ENCODE data around the gene S100A4. TPM values are rescaled to one million over a fixed set of nuclear protein-coding genes. Genes with fewer than 3 reads are reported as not detected.

The S100A4 gene
- total RNA-seq: 108 and 141 TPM in 2 replicates

GRCh38 chr1:153545067-153546055 is at the start of gene S100A4:
Gene S100A4, minus strand, starts transcription at chr1:153545806. Its CDS starts 1,012 bp downstream, at chr1:153544794.

DNA sequence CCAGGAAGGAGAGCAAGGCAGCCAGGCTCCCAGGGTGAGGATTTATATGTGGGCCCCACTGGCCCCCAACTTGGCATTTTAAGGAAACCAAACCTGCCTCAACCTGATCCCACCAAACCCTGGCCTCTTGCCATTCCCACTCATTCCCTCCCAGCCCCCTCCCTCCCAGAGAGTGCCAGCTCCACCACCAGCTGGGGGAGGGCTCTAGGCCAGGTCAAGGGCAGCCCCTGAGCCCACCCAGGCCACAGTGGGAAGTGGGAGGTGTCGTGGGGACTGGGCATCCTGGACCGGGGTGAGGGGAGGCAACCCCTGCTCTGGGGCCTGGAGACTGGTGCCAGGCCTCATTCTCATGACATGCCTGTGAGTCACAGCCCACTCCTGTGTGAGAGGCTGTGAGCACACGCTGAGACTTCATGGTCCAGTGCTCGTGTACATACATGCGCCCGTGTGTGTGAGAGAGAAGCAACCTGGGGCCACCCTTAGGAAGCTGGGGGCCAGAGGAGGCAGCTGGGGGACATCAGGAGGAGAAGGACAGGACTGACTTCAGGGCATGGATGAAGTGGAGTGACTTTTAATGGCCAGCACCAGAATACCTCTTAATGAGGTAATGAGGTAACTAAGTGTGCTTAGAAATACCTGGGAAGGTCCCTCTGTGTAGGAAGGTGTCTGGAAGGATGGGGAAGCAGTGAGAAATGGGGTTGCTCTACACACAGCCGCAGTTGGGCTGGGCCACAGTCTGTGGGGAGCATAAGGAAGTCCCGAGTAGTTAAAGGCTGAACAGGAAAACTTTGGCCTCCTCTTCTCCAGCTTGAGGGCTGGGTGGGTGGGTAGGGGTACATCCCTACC is 20.1 kb upstream of the S100A4 start, which contains the start of gene S100A2:
TSS of gene S100A2 (minus strand) at position 316 of the 846 bp plus-strand sequence. CDS start 1,967 bp downstream, outside the sequence.

GRCh38 chr1:153548722-153549688 is 3.4 kb upstream of the S100A4 start, which contains the start of gene S100A3:
Gene S100A3, minus strand, starts transcription at chr1:153549258. Its CDS starts 773 bp downstream, at chr1:153548485.

GRCh38 chr1:153540394-153541361 is 4.9 kb downstream of the S100A4 start, which contains the start of gene S100A5:
Gene S100A5, minus strand, starts transcription at chr1:153540934. Its CDS starts 743 bp downstream, at chr1:153540191.

DNA sequence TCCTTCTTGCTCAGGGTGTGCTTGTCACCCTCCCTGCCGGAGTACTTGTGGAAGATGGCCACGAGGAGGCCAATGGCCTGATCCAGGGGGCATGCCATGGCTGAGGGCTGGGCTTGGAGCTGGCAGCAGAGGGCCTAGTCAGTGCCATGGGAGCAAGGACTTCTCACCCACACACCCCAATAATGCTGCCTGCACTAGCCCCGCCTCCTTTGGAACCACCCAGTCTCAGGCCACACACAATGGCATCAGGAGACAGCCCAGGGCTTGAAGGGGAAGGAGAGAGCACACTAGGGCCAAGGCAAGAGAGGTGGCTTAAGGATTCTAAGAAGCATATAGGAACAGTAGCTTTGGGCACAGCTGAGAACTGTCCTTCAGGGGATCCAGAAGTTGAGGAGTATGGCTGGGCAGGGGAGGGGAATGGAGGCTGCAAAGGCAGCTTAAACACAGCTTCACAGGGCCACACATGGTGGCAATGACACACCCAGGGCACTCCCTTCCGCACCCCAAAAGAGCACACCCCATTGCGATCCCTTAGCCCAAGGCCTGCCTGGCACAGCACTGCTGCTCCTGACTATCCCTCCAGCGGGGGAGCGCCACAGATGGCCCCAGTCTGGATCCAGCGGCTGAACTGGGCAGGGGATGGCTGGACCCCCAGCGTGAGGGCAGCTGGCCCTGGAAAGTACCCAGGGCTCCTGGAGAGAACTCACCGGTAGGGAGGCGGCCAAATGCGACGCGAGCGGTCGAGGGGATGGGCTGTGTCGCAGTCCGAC is 10.2 kb downstream of the S100A4 start, which contains the start of gene S100A6:
TSS of gene S100A6 (minus strand) at position 750 of the 770 bp plus-strand sequence. CDS start at position 98, 652 bp downstream.

Other genes with a start within 250 kb of the S100A4 start
- gene PGLYRP3, start 232.9 kb downstream of the S100A4 start, total RNA-seq: not detected in 2 replicates
- not detected in 2 replicates for gene PGLYRP4, start 197.0 kb downstream of the S100A4 start, total RNA-seq
- not detected in 2 replicates for gene S100A9, start 188.0 kb downstream of the S100A4 start, total RNA-seq
- not detected in 2 replicates for gene S100A12, start 170.2 kb downstream of the S100A4 start, total RNA-seq
- gene S100A8, start 154.7 kb downstream of the S100A4 start, total RNA-seq: not detected in 2 replicates
- gene S100A7A, start 129.3 kb downstream of the S100A4 start, total RNA-seq: not detected in 2 replicates
- not detected in 2 replicates for gene S100A7, start 85.2 kb downstream of the S100A4 start, total RNA-seq
- 1,607 and 1,644 TPM in 2 replicates for gene S100A6, start 9.8 kb downstream of the S100A4 start, total RNA-seq
- 1.3 TPM in 1 of 2 replicates, not detected in the other for gene S100A5, start 4.9 kb downstream of the S100A4 start, total RNA-seq
- 11.6 and 12.1 TPM in 2 replicates for gene S100A3, start 3.5 kb upstream of the S100A4 start, total RNA-seq
- 4.5 and 10.8 TPM in 2 replicates for gene S100A2, start 20.0 kb upstream of the S100A4 start, total RNA-seq
- gene S100A16, start 67.3 kb upstream of the S100A4 start, total RNA-seq: 386 and 391 TPM in 2 replicates
- 0.34 TPM in 1 of 2 replicates, not detected in the other for gene S100A14, start 70.5 kb upstream of the S100A4 start, total RNA-seq
- 170 and 175 TPM in 2 replicates for gene S100A13, start 81.7 kb upstream of the S100A4 start, total RNA-seq
- 0.15 TPM in 1 of 2 replicates, not detected in the other for gene S100A1, start 82.6 kb upstream of the S100A4 start, total RNA-seq
- 40.5 and 43.7 TPM in 2 replicates for gene CHTOP, start 88.3 kb upstream of the S100A4 start, total RNA-seq
- gene SNAPIN, start 112.9 kb upstream of the S100A4 start, total RNA-seq: 68.4 and 72.1 TPM in 2 replicates
- gene ILF2, start 125.2 kb upstream of the S100A4 start, total RNA-seq: 271 and 295 TPM in 2 replicates
- gene NPR1, start 132.9 kb upstream of the S100A4 start, total RNA-seq: under 0.01 and 0.15 TPM in 2 replicates
- 24.9 and 25.0 TPM in 2 replicates for gene INTS3, start 182.2 kb upstream of the S100A4 start, total RNA-seq
- gene SLC27A3, start 229.6 kb upstream of the S100A4 start, total RNA-seq: 6.2 and 10.1 TPM in 2 replicates

Measured in bronchus fibroblast of lung (primary cell).